ENCODE results near the gene RPS6KL1. TPM values are rescaled to one million over a fixed set of nuclear protein-coding genes. Genes with fewer than 3 reads are reported as not detected.

The RPS6KL1 gene
- total and polyA plus RNA-seq, 5 donors, result 10.5 to 20.7 (median 17.2) TPM

- H3K4me1 ChIP-seq (ENCODE audit: control insufficient read depth, insufficient read depth, low read length), result no peaks in the 10 kb centered on the region
- ATAC-seq (no peak), DNase-seq (no peak)
- no peaks in the 10 kb centered on the region for H3K9me3 ChIP-seq (ENCODE audit: control insufficient read depth, low read length)
- no peak overlapping the region for H3K4me3 ChIP-seq (ENCODE audit: low read length)
- intact Hi-C loops (cut with DNase I), result no loop called here
- 93% methylated on average over 5 of the region's 5 CpGs for WGBS
- no peak overlapping the region for H3K27ac ChIP-seq (ENCODE audit: low read length)
- H3K27me3 ChIP-seq (ENCODE audit: control insufficient read depth, insufficient read depth), result no peaks in the 10 kb centered on the region
These were observed 57.9 kb downstream of the RPS6KL1 start for GRCh38 chr14:74865156-74865555.

GRCh38 chr14:74864198-74864597 is 58.9 kb downstream of the RPS6KL1 start:
- intact Hi-C loops (cut with DNase I), result loop anchor here in 3 of 4 donors (5.0 kb wide), 3 partner anchors 38 to 223 kb away; no protein-coding TSS in a partner anchor
- no peaks in the 10 kb centered on the region for H3K4me1 ChIP-seq (ENCODE audit: control insufficient read depth, insufficient read depth, low read length)
- H3K27ac ChIP-seq (ENCODE audit: low read length), result no peak overlapping the region
- DNase-seq (no peak), ATAC-seq (no peak)
- H3K4me3 ChIP-seq (ENCODE audit: low read length), result no peak overlapping the region
- H3K27me3 ChIP-seq (ENCODE audit: control insufficient read depth, insufficient read depth), result no peaks in the 10 kb centered on the region
- WGBS, result 81% methylated on average over 9 of the region's 9 CpGs
- H3K9me3 ChIP-seq (ENCODE audit: control insufficient read depth, low read length), result no peaks in the 10 kb centered on the region

GRCh38 chr14:74863274-74863673 is 59.8 kb downstream of the RPS6KL1 start:
- Histone ChIP-seq H3K9me3 (ENCODE audit: control insufficient read depth, low read length) (no peaks in the 10 kb centered on the region), H3K4me1 (ENCODE audit: control insufficient read depth, insufficient read depth, low read length) (no peaks in the 10 kb centered on the region), H3K27me3 (ENCODE audit: control insufficient read depth, insufficient read depth) (no peaks in the 10 kb centered on the region), H3K4me3 (ENCODE audit: low read length) (no peak overlapping the region), H3K27ac (ENCODE audit: low read length) (no peak overlapping the region)
- intact Hi-C loops (cut with DNase I), result loop anchor here in 3 of 4 donors (5.0 kb wide), 3 partner anchors 39 to 224 kb away; no protein-coding TSS in a partner anchor
- no peak for ATAC-seq
- 79% methylated on average over 9 of the region's 9 CpGs for WGBS
- no peak for DNase-seq

GRCh38 chr14:74861734-74862090 is 61.3 kb downstream of the RPS6KL1 start:
- no peak for DNase-seq
- intact Hi-C loops (cut with DNase I), result loop anchor here in 3 of 4 donors (5.0 kb wide), 3 partner anchors 41 to 226 kb away; no protein-coding TSS in a partner anchor
- ATAC-seq, result no peak
- Histone ChIP-seq H3K9me3 (ENCODE audit: control insufficient read depth, low read length) (no peaks in the 10 kb centered on the region), H3K27me3 (ENCODE audit: control insufficient read depth, insufficient read depth) (no peaks in the 10 kb centered on the region), H3K4me3 (ENCODE audit: low read length) (no peak overlapping the region), H3K27ac (ENCODE audit: low read length) (no peak overlapping the region), H3K4me1 (ENCODE audit: control insufficient read depth, insufficient read depth, low read length) (no peaks in the 10 kb centered on the region)
- WGBS, result 78% methylated on average over 3 of the region's 3 CpGs

GRCh38 chr14:74860899-74861733 is 61.9 kb downstream of the RPS6KL1 start:
- no peaks in the 10 kb centered on the region for H3K27me3 ChIP-seq (ENCODE audit: control insufficient read depth, insufficient read depth)
- H3K4me3 ChIP-seq (ENCODE audit: low read length), result no peak overlapping the region
- no peaks in the 10 kb centered on the region for H3K4me1 ChIP-seq (ENCODE audit: control insufficient read depth, insufficient read depth, low read length)
- intact Hi-C loops (cut with DNase I), result loop anchor here in 3 of 4 donors (5.0 kb wide), 3 partner anchors 41 to 226 kb away; no protein-coding TSS in a partner anchor
- 23% methylated on average over 7 of the region's 7 CpGs for WGBS
- no peaks in the 10 kb centered on the region for H3K9me3 ChIP-seq (ENCODE audit: control insufficient read depth, low read length)
- ATAC-seq (peak; percentile 75 to 82), DNase-seq (peak; percentile 89 to 97 (median 94))
- no peak overlapping the region for H3K27ac ChIP-seq (ENCODE audit: low read length)

- intact Hi-C loops (cut with DNase I), result loop anchor here in 3 of 4 donors (5.0 kb wide), 3 partner anchors 42 to 227 kb away; no protein-coding TSS in a partner anchor
- DNase-seq, result no peak
- no peak for ATAC-seq
- Histone ChIP-seq H3K4me1 (ENCODE audit: control insufficient read depth, insufficient read depth, low read length) (peaks cover 1% of the 10 kb centered on the region), H3K4me3 (ENCODE audit: low read length) (no peak overlapping the region), H3K27ac (ENCODE audit: low read length) (no peak overlapping the region), H3K27me3 (ENCODE audit: control insufficient read depth, insufficient read depth) (no peaks in the 10 kb centered on the region), H3K9me3 (ENCODE audit: control insufficient read depth, low read length) (no peaks in the 10 kb centered on the region)
- WGBS, result 53% methylated on average over 10 of the region's 10 CpGs
These were observed 63.1 kb downstream of the RPS6KL1 start for GRCh38 chr14:74859757-74860552.

- Histone ChIP-seq H3K9me3 (ENCODE audit: control insufficient read depth, low read length) (no peaks in the 10 kb centered on the region), H3K27ac (ENCODE audit: low read length) (no peak overlapping the region), H3K4me3 (ENCODE audit: low read length) (no peak overlapping the region), H3K27me3 (ENCODE audit: control insufficient read depth, insufficient read depth) (no peaks in the 10 kb centered on the region), H3K4me1 (ENCODE audit: control insufficient read depth, insufficient read depth, low read length) (peaks cover 1% of the 10 kb centered on the region)
- intact Hi-C loops (cut with DNase I), result no loop called here
- no peak for DNase-seq
- ATAC-seq, result no peak
- 62% methylated on average over 1 of the region's 1 CpG for WGBS
These were observed 65.0 kb downstream of the RPS6KL1 start for GRCh38 chr14:74858022-74858421.

GRCh38 chr14:74856366-74856765 is 66.7 kb downstream of the RPS6KL1 start:
- no peak for ATAC-seq
- no peaks in the 10 kb centered on the region for H3K27me3 ChIP-seq (ENCODE audit: control insufficient read depth, insufficient read depth)

GRCh38 chr14:74855945-74856344 is 67.1 kb downstream of the RPS6KL1 start:
- intact Hi-C loops (cut with DNase I), result no loop called here
- no peak for DNase-seq
- H3K9me3 ChIP-seq (ENCODE audit: control insufficient read depth, low read length), result no peaks in the 10 kb centered on the region
- no peak overlapping the region for H3K4me3 ChIP-seq (ENCODE audit: low read length)
- 76% methylated on average over 4 of the region's 4 CpGs for WGBS
- H3K27ac ChIP-seq (ENCODE audit: low read length), result no peak overlapping the region
- no peak for ATAC-seq
- H3K27me3 ChIP-seq (ENCODE audit: control insufficient read depth, insufficient read depth), result no peaks in the 10 kb centered on the region
- H3K4me1 ChIP-seq (ENCODE audit: control insufficient read depth, insufficient read depth, low read length), result peaks cover 1% of the 10 kb centered on the region

More at GRCh38 chr14:74856366-74856765, 66.7 kb downstream of the RPS6KL1 start:
- no peak for DNase-seq
- H3K27ac ChIP-seq (ENCODE audit: low read length), result no peak overlapping the region
- H3K4me1 ChIP-seq (ENCODE audit: control insufficient read depth, insufficient read depth, low read length), result peaks cover 1% of the 10 kb centered on the region
- intact Hi-C loops (cut with DNase I), result no loop called here
- WGBS, result 82% methylated on average over 1 of the region's 1 CpG
- no peak overlapping the region for H3K4me3 ChIP-seq (ENCODE audit: low read length)
- no peaks in the 10 kb centered on the region for H3K9me3 ChIP-seq (ENCODE audit: control insufficient read depth, low read length)

- no peaks in the 10 kb centered on the region for H3K9me3 ChIP-seq (ENCODE audit: control insufficient read depth, low read length)
- H3K27me3 ChIP-seq (ENCODE audit: control insufficient read depth, insufficient read depth), result no peaks in the 10 kb centered on the region
- intact Hi-C loops (cut with DNase I), result no loop called here
- WGBS, result 59% methylated on average over 7 of the region's 7 CpGs
- no peak for DNase-seq
- no peak for ATAC-seq
- no peak overlapping the region for H3K4me3 ChIP-seq (ENCODE audit: low read length)
- H3K4me1 ChIP-seq (ENCODE audit: control insufficient read depth, insufficient read depth, low read length), result peaks cover 1% of the 10 kb centered on the region
- H3K27ac ChIP-seq (ENCODE audit: low read length), result no peak overlapping the region
These were observed 68.0 kb downstream of the RPS6KL1 start for GRCh38 chr14:74855021-74855420.
